Neural crest cell (in vitro differentiated cells): Measurements from ENCODE around the gene TP53AIP1. TPM values are rescaled to one million over a fixed set of nuclear protein-coding genes. Genes with fewer than 3 reads are reported as not detected.

Experiments used
- DNase-seq: peaks from one replicate; pipeline ENCODE4 v3.0.0; 2021; ENCODE audit warnings: low read depth, mixed read lengths, low spot score
- H3K27ac Mint-ChIP-seq: one replicate; pipeline ENCODE4 v1.8.0; 2021; ENCODE audit warnings: mild to moderate bottlenecking, mixed read lengths; ENCODE audit not compliant: unreplicated experiment
- H3K27me3 Mint-ChIP-seq: 2 replicates; pipeline ENCODE4 v1.8.0; 2021; ENCODE audit warnings: low read depth, mild to moderate bottlenecking, mixed read lengths
- H3K36me3 Mint-ChIP-seq: 2 replicates; pipeline ENCODE4 v1.8.0; 2021; ENCODE audit warnings: low read depth, mild to moderate bottlenecking, mixed read lengths
- H3K4me1 Mint-ChIP-seq: 2 replicates; pipeline ENCODE4 v1.8.0; 2021; ENCODE audit warnings: mixed read lengths
- H3K4me3 Mint-ChIP-seq: one replicate; pipeline ENCODE4 v1.8.0; 2021; ENCODE audit warnings: mild to moderate bottlenecking, mixed read lengths
- H3K9me3 Mint-ChIP-seq: 2 replicates; pipeline ENCODE4 v1.8.0; 2021; ENCODE audit warnings: mixed read lengths
- total RNA-seq: library from RNA; stranded (reverse); gene quantifications from 2 replicates; pipeline ENCODE4 v1.2.1, GENCODE V29; 2021
- TF ChIP-seq, protein P1 (sequence below): fragments of 200-600 bp; sonication (generic); conservative IDR thresholded peaks from 2 replicates; pipeline ENCODE4 v1.5.0; 2021; ENCODE audit warnings: antibody characterized with exemption, mild to moderate bottlenecking

TP53AIP1 gene
- total RNA-seq, 1 donor from 2014 or later: not detected

DNA sequence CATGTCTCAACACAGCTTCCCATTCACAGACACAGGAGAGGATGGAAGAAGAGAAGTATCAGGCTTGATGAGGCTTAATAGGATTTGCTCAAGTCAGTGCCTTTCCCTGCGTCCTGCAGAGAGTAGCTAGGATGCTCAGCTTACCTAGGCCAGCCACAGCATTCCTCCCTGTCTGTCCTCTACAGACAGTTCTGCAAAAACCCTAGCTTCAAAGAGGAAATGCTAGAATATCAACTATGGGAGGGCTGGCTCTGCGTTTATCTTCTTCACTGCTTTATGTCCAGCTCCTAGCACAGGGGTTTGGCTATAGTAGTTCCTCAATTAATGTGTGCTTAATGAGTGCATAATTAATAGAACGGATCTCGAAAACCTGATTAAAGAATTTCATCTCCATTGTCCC is 35.1 kb downstream of the TP53AIP1 start:
- no peak for DNase-seq
- no peaks in the 10 kb centered on the region for H3K9me3 Mint-ChIP-seq
- no peak overlapping the region for H3K4me3 Mint-ChIP-seq
- H3K4me1 Mint-ChIP-seq: peaks cover 23% of the 10 kb centered on the region
- peaks cover 57% of the 10 kb centered on the region for H3K27me3 Mint-ChIP-seq
- no peaks in the 10 kb centered on the region for H3K36me3 Mint-ChIP-seq
- TF ChIP-seq, protein P1, sequence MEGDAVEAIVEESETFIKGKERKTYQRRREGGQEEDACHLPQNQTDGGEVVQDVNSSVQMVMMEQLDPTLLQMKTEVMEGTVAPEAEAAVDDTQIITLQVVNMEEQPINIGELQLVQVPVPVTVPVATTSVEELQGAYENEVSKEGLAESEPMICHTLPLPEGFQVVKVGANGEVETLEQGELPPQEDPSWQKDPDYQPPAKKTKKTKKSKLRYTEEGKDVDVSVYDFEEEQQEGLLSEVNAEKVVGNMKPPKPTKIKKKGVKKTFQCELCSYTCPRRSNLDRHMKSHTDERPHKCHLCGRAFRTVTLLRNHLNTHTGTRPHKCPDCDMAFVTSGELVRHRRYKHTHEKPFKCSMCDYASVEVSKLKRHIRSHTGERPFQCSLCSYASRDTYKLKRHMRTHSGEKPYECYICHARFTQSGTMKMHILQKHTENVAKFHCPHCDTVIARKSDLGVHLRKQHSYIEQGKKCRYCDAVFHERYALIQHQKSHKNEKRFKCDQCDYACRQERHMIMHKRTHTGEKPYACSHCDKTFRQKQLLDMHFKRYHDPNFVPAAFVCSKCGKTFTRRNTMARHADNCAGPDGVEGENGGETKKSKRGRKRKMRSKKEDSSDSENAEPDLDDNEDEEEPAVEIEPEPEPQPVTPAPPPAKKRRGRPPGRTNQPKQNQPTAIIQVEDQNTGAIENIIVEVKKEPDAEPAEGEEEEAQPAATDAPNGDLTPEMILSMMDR: no peak
- H3K27ac Mint-ChIP-seq: no peak overlapping the region

DNA sequence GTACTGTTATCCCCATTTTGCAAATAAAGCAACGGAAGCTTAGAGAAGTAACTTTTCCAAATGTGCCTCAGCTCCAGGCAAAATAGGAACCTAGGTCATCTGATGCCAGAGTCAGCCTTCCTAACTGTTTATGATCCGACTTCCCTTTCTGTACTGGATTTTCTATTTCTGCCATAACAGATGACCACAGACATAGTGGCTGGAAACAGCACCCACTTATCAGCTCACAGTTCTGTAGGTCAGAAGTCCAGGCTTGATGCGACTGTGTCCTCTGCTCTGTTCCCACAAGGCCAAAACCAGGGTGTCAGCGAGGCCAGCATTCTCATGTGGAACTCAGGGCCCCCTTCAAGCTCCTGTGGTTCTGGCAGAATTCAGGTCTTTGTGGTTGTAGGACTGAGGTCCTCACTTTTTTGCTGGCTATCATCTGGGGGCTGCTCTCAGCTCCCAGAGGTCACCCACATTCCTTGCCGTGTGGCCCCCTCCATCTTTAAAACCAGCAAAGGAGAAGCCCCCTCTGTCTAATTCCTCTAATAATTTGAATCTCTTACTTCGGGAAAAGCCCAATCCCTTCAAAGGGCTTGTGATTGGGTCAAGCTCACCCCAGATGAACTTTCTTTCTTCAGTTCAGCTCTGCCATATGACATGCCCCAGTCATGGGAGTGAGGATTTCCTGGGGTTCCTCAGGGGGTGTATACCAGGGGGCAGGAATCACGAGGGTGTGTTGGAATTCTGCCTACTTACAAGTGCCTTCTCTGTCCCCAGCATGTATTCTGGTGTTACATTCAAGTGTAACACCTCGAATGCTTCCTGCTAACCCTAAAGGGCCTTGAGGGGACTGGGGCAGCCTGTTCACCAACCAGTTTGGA is 36.3 kb downstream of the TP53AIP1 start:
- Mint-ChIP-seq H3K27me3 (peaks cover 68% of the 10 kb centered on the region), H3K4me1 (peaks cover 30% of the 10 kb centered on the region), H3K4me3 (peak overlapping the region; percentile 54), H3K9me3 (no peaks in the 10 kb centered on the region), H3K27ac (no peak overlapping the region), H3K36me3 (no peaks in the 10 kb centered on the region)
- DNase-seq: no peak
- TF ChIP-seq, protein P1: no peak

DNA sequence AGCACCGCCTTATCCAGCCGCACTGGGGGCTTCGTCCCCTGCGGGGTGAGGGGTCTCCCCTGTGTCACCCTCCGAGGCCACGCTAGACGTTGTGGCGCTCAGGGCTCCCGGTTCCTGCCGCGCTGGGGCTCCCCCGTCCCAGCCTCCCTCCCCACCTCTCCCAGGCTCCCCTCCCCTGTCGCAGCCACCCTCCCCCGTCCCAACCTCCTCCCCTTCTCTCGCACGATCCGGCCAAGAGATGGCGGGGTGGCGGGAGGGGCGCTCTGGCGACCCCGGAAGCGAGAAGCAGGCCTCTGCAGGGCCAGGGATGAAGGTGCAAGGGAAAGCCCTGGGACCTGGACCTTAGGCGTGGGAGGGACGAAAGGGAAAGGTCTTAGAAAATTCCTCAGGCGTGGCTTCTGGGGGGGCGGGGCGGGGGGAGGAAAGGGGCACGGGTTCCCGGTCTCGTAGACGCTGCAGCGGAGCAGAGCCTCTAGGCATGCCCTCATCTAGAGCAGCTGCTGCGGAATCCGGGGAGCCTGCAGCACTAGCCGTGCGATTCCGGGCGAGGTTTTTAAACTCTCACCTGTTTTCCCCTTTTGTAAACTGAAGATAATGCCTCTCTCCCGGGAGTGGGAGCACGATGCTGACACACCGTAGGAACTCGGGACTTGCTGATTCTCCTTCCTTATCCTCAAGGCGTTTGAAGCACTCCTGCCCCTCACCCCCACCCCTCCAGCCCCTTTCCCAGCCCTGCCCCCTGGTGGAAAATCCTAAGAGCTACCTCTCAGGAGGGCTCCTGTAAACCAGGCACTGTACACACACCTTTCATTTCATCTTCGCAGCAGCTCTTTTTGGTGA is 37.1 kb downstream of the TP53AIP1 start:
- peaks cover 34% of the 10 kb centered on the region for H3K4me1 Mint-ChIP-seq
- peak overlapping the region; percentile 54 for H3K4me3 Mint-ChIP-seq
- H3K27me3 Mint-ChIP-seq: peaks cover 77% of the 10 kb centered on the region
- H3K36me3 Mint-ChIP-seq: no peaks in the 10 kb centered on the region
- no peaks in the 10 kb centered on the region for H3K9me3 Mint-ChIP-seq
- no peak overlapping the region for H3K27ac Mint-ChIP-seq
- no peak for DNase-seq
- TF ChIP-seq, protein P1: peak; percentile 66

DNA sequence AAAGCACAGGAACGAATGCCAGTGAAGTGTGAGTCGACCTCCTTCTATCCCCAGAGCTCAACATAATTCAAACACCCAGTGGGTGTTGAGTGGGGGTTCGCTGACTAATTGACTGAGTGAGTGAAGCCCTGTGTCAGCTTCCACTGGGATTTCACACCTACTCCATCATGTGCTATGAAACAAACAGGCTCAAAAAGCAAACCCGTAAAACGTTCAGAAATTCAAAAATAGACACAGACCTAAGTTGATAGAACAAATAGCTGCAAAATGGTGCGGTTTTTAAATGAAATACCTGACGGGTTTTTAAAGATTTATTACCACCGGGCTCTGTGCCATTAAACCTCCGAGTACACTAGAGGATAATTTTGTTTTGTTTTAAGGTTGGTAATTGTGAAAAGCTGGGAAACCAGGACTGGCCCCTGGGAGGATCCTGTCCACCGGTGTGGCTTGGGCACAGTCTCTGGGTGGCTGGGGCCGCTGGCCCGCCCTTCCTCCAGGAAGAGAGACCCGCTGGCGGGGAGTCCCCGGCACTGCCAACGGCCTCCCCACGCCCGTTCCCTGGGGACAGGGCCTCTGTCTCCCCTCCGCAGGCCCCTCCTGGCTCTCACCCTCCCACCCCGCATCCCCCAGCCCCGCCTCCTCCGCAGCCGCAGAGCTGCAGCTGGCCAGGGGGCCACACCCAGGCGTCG is 37.9 kb downstream of the TP53AIP1 start:
- no peaks in the 10 kb centered on the region for H3K9me3 Mint-ChIP-seq
- H3K4me1 Mint-ChIP-seq: peaks cover 34% of the 10 kb centered on the region
- no peaks in the 10 kb centered on the region for H3K36me3 Mint-ChIP-seq
- TF ChIP-seq, protein P1: no peak
- H3K4me3 Mint-ChIP-seq: peak overlapping the region; percentile 58
- DNase-seq: no peak
- peaks cover 85% of the 10 kb centered on the region for H3K27me3 Mint-ChIP-seq
- H3K27ac Mint-ChIP-seq: no peak overlapping the region

DNA sequence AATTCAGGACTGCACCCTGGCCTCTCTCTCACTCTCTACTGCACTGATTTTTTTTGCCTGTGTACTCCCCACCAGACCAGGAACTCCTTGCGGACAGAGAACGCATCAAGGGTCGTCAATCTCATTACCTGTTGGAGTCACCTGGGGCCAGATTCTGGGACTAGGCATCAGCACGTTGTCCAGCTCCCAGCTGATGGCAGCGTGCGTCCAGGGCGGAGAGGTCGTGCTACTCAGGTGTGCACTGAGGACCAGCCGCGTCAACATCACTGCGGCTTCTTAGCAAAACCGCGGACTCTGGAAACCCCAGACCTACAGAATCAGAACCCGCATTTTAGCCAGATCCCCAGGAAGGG is 38.4 kb downstream of the TP53AIP1 start:
- Mint-ChIP-seq H3K27ac (no peak overlapping the region), H3K36me3 (no peaks in the 10 kb centered on the region), H3K4me3 (peak overlapping the region; percentile 58), H3K4me1 (peaks cover 34% of the 10 kb centered on the region), H3K27me3 (peaks cover 89% of the 10 kb centered on the region), H3K9me3 (no peaks in the 10 kb centered on the region)
- TF ChIP-seq, protein P1: no peak
- no peak for DNase-seq
